ENCODE measurements around the gene KLHL33. TPM values are rescaled to one million over a fixed set of nuclear protein-coding genes. Genes with fewer than 3 reads are reported as not detected.
"Not testable (repeated sequence)": the region's sequence is repeated elsewhere in the genome, so short reads cannot be mapped to it uniquely, and the experiment has no call there.

Gene KLHL33
- polyA plus RNA-seq, 1 donor = 0.64 TPM

DNA sequence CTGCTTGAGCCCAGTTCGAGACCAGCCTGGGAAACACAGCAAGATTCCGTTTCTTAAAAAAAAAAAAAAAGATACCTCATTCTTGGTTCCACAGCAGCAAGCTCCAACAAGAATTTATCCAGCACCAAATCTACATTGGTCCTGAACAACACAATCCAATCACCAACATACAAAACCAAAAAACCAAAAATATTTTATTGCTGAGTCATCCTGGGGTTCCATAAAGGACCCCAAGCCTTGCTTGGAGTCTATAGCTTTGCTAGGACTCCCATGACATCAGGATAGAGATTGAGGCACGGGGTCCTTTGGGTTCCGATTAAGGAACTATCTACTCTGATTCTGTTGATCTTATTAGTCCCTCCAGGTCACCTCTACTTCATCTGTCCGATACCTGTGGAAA is 10.9 kb upstream of the KLHL33 start:
- H3K27ac ChIP-seq (ENCODE audit: low read length) = no peak overlapping the region
- no peaks in the 10 kb centered on the region for H3K27me3 ChIP-seq (ENCODE audit: control insufficient read depth, insufficient read depth, low read length)
- peaks cover 5% of the 10 kb centered on the region for H3K4me1 ChIP-seq (ENCODE audit: control insufficient read depth, insufficient read depth, low read length)
- no CpG with 5 or more reads among the region's 5 CpGs for whole genome bisulfite sequencing (ENCODE audit: insufficient coverage, low lambda C conversion rate)
- peaks cover 5% of the 10 kb centered on the region for H3K9me3 ChIP-seq (ENCODE audit: control insufficient read depth, low read depth, low read length)
- DNase-seq = no peak
- H3K4me3 ChIP-seq (ENCODE audit: low read length) = no peak overlapping the region
- H3K36me3 ChIP-seq (ENCODE audit: control insufficient read depth, insufficient read depth, low read length) = peaks cover 66% of the 10 kb centered on the region

DNA sequence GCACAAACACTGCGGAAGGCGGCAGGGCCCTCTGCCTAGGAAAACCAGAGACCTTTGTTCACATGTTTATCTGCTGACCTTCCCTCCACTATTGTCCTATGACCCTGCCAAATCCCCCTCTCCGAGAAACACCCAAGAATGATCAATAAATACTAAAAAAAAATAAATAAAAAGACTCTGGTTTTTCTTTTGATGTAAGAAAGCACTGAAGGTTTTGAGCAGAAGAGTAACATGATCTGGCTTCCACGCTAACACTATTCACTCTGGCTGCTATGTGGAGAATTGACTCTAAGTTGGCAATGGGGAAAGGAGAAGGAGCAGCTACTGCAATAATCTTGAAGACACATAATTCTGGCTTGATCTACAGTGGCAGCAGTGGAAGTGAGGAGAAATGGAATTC is 7.7 kb upstream of the KLHL33 start:
- not testable (repeated sequence) for DNase-seq; H3K4me1 ChIP-seq (ENCODE audit: control insufficient read depth, insufficient read depth, low read length); H3K27me3 ChIP-seq (ENCODE audit: control insufficient read depth, insufficient read depth, low read length); H3K27ac ChIP-seq (ENCODE audit: low read length); H3K4me3 ChIP-seq (ENCODE audit: low read length); H3K9me3 ChIP-seq (ENCODE audit: control insufficient read depth, low read depth, low read length)
- peaks cover 36% of the 10 kb centered on the region for H3K36me3 ChIP-seq (ENCODE audit: control insufficient read depth, insufficient read depth, low read length)
- WGBS (ENCODE audit: insufficient coverage, low lambda C conversion rate) = no CpG with 5 or more reads among the region's 4 CpGs

DNA sequence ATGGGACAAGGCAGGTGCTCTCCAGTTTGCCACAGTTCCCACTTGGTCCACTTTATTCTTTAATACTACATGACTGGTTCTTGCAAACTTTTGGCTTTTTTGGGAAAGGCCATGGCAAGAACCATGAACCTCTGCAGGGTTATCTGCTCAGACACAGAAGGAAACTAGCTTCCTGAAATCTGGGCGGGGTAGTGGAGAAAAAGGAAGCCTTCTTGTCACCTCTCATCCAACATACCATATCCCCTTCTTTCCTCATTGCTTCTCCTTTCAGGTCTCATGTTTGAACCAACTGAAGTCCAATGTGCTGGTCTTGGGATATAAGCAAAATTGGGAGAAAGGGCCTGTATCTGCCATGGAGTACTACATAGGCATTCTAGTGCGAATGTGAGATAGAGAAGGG is 5.5 kb upstream of the KLHL33 start:
- WGBS (ENCODE audit: insufficient coverage, low lambda C conversion rate) = no CpG with 5 or more reads among the region's 2 CpGs
- no peak overlapping the region for H3K4me3 ChIP-seq (ENCODE audit: low read length)

DNA sequence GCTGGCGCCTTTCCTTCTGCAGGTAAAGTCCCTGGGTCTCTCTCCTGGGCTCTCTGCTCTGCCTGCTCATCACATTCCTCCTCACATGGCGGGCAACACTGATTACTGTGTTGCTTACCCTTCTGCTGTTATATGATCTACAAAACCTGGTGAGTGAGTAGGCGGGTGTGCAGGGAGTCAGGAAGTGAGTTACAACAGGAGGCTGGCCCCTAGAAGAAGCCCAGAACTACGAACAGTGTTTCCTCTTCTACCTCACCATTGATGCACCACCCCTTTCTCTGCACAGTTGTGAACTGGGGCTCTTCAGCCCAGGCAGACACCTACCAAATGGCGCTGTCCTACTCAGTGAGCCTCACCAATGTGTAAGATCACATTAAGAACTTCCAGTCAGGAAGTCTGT is 4.9 kb upstream of the KLHL33 start:
- WGBS (ENCODE audit: insufficient coverage, low lambda C conversion rate) = no CpG with 5 or more reads among the region's 5 CpGs
- Histone ChIP-seq H3K27me3 (ENCODE audit: control insufficient read depth, insufficient read depth, low read length) (no peaks in the 10 kb centered on the region), H3K36me3 (ENCODE audit: control insufficient read depth, insufficient read depth, low read length) (peaks cover 8% of the 10 kb centered on the region), H3K27ac (ENCODE audit: low read length) (no peak overlapping the region), H3K4me1 (ENCODE audit: control insufficient read depth, insufficient read depth, low read length) (peaks cover 8% of the 10 kb centered on the region), H3K9me3 (ENCODE audit: control insufficient read depth, low read depth, low read length) (peaks cover 5% of the 10 kb centered on the region), H3K4me3 (ENCODE audit: low read length) (no peak overlapping the region)
- DNase-seq = no peak

More for the DNA sequence above, 5.5 kb upstream of the KLHL33 start:
- no peak overlapping the region for H3K27ac ChIP-seq (ENCODE audit: low read length)
- no peak for DNase-seq
- peaks cover 8% of the 10 kb centered on the region for H3K4me1 ChIP-seq (ENCODE audit: control insufficient read depth, insufficient read depth, low read length)
- H3K27me3 ChIP-seq (ENCODE audit: control insufficient read depth, insufficient read depth, low read length) = no peaks in the 10 kb centered on the region
- peaks cover 5% of the 10 kb centered on the region for H3K9me3 ChIP-seq (ENCODE audit: control insufficient read depth, low read depth, low read length)
- H3K36me3 ChIP-seq (ENCODE audit: control insufficient read depth, insufficient read depth, low read length) = peaks cover 14% of the 10 kb centered on the region

DNA sequence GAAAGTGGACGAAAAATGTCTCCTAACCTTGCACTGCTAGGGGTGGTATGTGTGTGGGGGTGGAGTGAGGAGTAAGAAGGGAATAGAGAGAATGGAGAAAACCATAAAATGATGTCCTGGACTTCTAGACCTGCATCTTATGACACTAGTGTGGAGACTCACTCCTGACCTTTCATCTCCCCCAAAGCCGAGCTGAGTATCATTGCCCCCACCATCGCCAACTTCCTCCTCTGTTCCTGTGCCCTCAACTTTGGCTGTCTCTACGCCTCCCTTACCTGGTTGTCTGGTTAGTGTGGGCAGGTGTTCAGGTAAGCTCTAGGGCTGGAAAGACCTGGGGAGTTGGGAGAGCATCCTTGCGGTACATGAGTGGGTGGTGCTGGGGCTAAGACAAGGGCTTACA is 4.5 kb upstream of the KLHL33 start:
- DNase-seq = no peak
- Histone ChIP-seq H3K4me3 (ENCODE audit: low read length) (no peak overlapping the region), H3K36me3 (ENCODE audit: control insufficient read depth, insufficient read depth, low read length) (peaks cover 7% of the 10 kb centered on the region), H3K9me3 (ENCODE audit: control insufficient read depth, low read depth, low read length) (peaks cover 5% of the 10 kb centered on the region), H3K27me3 (ENCODE audit: control insufficient read depth, insufficient read depth, low read length) (peaks cover 1% of the 10 kb centered on the region), H3K27ac (ENCODE audit: low read length) (no peak overlapping the region), H3K4me1 (ENCODE audit: control insufficient read depth, insufficient read depth, low read length) (peaks cover 8% of the 10 kb centered on the region)
- WGBS (ENCODE audit: insufficient coverage, low lambda C conversion rate) = no CpG with 5 or more reads among the region's 5 CpGs

DNA sequence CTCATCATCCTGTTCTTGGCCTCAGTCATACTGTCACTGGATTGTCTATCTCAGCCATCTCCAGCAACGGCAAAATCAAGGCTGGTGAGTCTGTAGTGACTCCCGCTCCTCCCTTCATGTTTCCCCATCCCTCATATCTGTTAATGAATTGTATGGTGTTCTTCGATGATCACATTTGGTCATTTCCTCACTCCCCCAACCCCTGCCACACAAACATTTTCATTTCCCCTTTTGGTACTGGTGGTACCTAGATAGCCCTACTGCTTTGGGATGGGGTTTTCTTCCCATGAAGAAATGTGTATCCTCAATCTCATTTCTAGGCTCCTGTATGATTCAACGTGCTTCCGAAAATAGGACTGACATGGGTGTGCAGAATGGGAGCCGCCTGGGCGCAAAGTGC is 2.7 kb upstream of the KLHL33 start:
- H3K27ac ChIP-seq (ENCODE audit: low read length) = no peak overlapping the region
- peaks cover 7% of the 10 kb centered on the region for H3K27me3 ChIP-seq (ENCODE audit: control insufficient read depth, insufficient read depth, low read length)
- WGBS (ENCODE audit: insufficient coverage, low lambda C conversion rate) = no CpG with 5 or more reads among the region's 7 CpGs
- H3K9me3 ChIP-seq (ENCODE audit: control insufficient read depth, low read depth, low read length) = peaks cover 5% of the 10 kb centered on the region
- peaks cover 12% of the 10 kb centered on the region for H3K4me1 ChIP-seq (ENCODE audit: control insufficient read depth, insufficient read depth, low read length)
- DNase-seq = no peak
- no peaks in the 10 kb centered on the region for H3K36me3 ChIP-seq (ENCODE audit: control insufficient read depth, insufficient read depth, low read length)
- no peak overlapping the region for H3K4me3 ChIP-seq (ENCODE audit: low read length)

DNA sequence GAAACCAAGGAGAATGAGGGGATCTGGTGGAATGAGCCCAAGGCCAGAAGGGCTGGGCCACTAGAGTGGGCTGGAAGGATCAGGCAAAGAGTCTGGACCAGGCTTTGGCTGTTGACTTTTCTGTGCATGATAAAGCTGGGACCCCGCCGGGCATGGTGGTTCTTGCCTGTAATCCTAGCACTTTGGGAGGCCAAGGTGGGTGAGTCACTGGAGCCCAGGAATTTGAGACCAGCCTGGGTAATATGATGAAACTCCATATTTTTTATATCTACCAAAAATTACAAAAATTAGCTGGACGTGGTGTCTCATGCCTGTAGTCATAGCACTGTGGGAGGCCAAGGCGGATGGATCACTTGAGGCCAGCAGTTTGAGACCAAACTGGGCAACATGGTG is 393 bp upstream of the KLHL33 start:
- H3K36me3 ChIP-seq (ENCODE audit: control insufficient read depth, insufficient read depth, low read length) = no peaks in the 10 kb centered on the region
- no peak overlapping the region for H3K27ac ChIP-seq (ENCODE audit: low read length)
- peaks cover 6% of the 10 kb centered on the region for H3K4me1 ChIP-seq (ENCODE audit: control insufficient read depth, insufficient read depth, low read length)
- WGBS (ENCODE audit: insufficient coverage, low lambda C conversion rate) = 100% methylated on average over 2 of the region's 4 CpGs
- peaks cover 7% of the 10 kb centered on the region for H3K27me3 ChIP-seq (ENCODE audit: control insufficient read depth, insufficient read depth, low read length)
- DNase-seq = no peak
- H3K9me3 ChIP-seq (ENCODE audit: control insufficient read depth, low read depth, low read length) = no peaks in the 10 kb centered on the region
- no peak overlapping the region for H3K4me3 ChIP-seq (ENCODE audit: low read length)

DNA sequence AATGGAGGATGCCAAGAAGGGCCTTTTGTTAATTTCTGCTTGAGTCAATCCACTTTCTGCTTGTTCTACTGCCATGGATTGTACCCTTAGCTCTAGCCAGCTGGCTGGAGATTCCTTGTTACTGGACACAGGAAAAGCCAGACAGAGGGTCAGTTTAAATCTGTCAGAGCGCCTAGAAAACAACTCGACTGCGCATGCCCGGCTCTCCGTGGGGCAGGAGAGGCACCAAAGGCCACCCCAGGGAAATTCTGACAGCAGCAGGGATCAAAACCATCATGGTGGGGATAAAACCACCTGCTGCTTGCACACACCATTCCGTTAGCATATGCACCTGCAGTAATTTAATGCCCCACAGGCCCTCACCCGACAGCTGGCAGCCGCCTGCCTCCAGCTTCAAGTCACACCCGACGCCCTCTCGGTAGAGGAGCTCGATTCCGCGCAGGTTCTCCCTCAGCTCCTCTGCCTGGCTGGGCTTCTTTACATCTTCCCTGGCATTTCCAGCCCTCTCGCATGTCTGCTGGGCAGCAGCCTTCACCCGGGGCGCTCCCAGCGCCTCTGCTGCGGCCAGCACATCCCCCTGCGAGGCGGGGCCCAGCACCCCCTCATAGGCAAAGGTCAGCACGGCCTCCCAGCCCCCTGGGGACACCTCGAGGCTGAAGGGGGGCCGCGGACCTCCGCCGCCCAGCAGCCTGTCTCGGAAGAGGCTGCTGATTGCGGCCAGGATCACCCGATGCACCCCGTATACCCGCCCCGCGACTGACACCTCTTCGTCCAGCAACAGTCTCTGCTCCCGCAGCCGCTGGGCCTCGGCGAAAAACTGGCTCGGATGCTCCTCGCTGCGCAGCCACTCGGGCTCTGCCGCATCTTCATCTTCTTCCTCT is 1.0 kb downstream of the KLHL33 start:
- Histone ChIP-seq H3K27me3 (ENCODE audit: control insufficient read depth, insufficient read depth, low read length) (peaks cover 7% of the 10 kb centered on the region), H3K27ac (ENCODE audit: low read length) (no peak overlapping the region), H3K9me3 (ENCODE audit: control insufficient read depth, low read depth, low read length) (no peaks in the 10 kb centered on the region), H3K4me1 (ENCODE audit: control insufficient read depth, insufficient read depth, low read length) (peaks cover 4% of the 10 kb centered on the region), H3K4me3 (ENCODE audit: low read length) (peak overlapping the region; percentile 38), H3K36me3 (ENCODE audit: control insufficient read depth, insufficient read depth, low read length) (no peaks in the 10 kb centered on the region)
- peak in 1 of 2 donors; percentile 41 for DNase-seq
- WGBS (ENCODE audit: insufficient coverage, low lambda C conversion rate) = no CpG with 5 or more reads among the region's 44 CpGs

DNA sequence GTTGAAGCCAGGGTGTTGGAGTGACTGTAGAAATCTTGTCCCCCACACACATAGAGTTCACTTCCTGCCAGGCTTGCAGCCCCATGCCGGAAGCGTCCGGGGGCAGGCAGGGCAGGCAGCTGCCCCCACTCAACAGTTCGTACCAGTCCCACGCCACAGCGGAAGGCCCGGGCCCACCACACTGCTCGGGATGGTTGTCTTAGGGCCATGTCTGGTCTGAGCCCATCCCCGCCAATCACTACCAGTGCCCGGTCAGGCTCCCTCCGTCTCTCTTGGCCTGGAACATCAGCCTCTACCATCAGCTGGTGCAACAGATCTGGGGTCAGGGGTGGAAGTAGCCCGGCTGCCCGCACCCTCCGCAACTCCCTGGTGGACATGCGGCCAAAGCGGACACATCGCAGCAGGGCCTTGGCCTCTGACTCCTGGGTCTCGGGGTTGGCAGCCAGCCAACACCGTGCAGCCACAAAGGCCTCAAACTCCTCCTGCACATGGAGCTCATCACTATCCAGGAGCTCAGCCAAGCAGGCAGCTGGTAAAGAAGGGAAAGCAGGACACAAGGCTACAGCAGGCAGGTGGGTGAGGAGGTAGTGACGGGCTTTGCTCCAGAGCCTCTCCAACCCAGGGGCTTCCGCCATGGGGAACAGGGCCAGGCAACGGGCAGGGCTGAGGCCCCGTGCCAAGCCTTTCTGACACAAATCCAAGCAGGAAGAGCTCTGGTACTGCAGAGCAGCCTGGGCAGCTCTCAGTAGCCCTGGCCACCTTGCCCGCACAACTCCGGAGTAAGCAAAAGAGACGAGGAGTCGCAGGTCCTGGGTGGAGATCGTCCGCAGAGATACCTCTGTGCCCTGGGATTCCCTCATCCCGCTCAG is 5.9 kb downstream of the KLHL33 start:
- Histone ChIP-seq H3K27ac (ENCODE audit: low read length) (no peak overlapping the region), H3K36me3 (ENCODE audit: control insufficient read depth, insufficient read depth, low read length) (no peaks in the 10 kb centered on the region), H3K4me1 (ENCODE audit: control insufficient read depth, insufficient read depth, low read length) (peaks cover 18% of the 10 kb centered on the region), H3K9me3 (ENCODE audit: control insufficient read depth, low read depth, low read length) (no peaks in the 10 kb centered on the region), H3K27me3 (ENCODE audit: control insufficient read depth, insufficient read depth, low read length) (peaks cover 1% of the 10 kb centered on the region), H3K4me3 (ENCODE audit: low read length) (no peak overlapping the region)
- DNase-seq = no peak
- no CpG with 5 or more reads among the region's 30 CpGs for WGBS (ENCODE audit: insufficient coverage, low lambda C conversion rate)

DNA sequence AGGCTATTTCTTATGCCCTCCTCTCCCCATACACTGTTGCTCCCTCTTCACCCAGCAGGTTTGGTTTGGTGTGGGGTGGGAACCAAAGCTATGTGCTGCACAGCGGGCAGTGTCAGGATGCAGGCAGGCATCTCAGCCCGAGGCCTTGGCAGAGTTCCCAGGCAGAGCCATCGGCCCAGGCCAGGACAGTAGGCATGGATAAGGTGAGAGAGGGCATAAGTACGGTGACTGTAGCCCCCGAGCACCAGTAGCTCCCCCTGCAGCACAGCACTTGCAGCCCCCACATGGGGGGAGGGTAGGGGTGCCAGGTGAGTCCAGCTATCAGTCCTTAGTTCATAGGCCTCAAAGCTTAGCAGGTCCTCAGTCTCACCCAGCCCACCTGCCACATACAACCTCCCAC is 7.2 kb downstream of the KLHL33 start:
- no peak for DNase-seq
- peaks cover 23% of the 10 kb centered on the region for H3K4me1 ChIP-seq (ENCODE audit: control insufficient read depth, insufficient read depth, low read length)
- no CpG with 5 or more reads among the region's 5 CpGs for WGBS (ENCODE audit: insufficient coverage, low lambda C conversion rate)
- H3K4me3 ChIP-seq (ENCODE audit: low read length) = no peak overlapping the region
- no peaks in the 10 kb centered on the region for H3K27me3 ChIP-seq (ENCODE audit: control insufficient read depth, insufficient read depth, low read length)
- H3K27ac ChIP-seq (ENCODE audit: low read length) = no peak overlapping the region
- H3K9me3 ChIP-seq (ENCODE audit: control insufficient read depth, low read depth, low read length) = no peaks in the 10 kb centered on the region
- H3K36me3 ChIP-seq (ENCODE audit: control insufficient read depth, insufficient read depth, low read length) = no peaks in the 10 kb centered on the region

All from large intestine (tissue), 3 donors.